DMS53 treated with DMSO at 0.1 percent for 48 hours (cell line): ENCODE results near the gene KLF11.
A peak's percentile ranks its signal among the peaks of the same experiment; 100 is the strongest.
"Not testable (repeated sequence)": the region's sequence is repeated elsewhere in the genome, so short reads cannot be mapped to it uniquely, and the experiment has no call there.

Experiments
- DNase-seq: peaks from one replicate; lab custom pipeline; 2025; ENCODE audit not compliant: unreplicated experiment; lab: John Stamatoyannopoulos, UW

KLF11 gene

DNA sequence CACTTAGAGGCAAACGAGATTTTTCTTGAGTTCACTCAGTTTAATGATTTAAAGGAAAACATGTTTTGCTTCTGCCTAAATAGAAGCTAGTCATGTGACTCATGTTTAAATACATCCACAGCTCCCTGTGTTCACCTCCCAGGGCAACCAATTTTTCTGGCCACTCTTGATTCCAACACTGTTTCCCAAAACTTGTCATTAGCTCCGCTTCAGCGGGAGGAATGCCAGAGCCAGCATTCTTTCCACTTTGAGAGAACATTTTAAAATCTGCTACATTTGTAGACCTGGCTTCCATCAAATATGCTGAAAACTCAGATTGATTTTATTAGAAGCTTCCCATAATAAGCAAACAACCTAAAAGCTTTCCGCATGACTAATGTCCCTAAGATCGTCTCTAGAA is 39.7 kb downstream of the KLF11 start:
- DNase-seq: no peak

GRCh38 chr2:10083692-10084211 is 40.4 kb downstream of the KLF11 start:
- DNase-seq: peak; percentile 2

GRCh38 chr2:10084223-10084865 is 41.0 kb downstream of the KLF11 start:
- no peak for DNase-seq

DNA sequence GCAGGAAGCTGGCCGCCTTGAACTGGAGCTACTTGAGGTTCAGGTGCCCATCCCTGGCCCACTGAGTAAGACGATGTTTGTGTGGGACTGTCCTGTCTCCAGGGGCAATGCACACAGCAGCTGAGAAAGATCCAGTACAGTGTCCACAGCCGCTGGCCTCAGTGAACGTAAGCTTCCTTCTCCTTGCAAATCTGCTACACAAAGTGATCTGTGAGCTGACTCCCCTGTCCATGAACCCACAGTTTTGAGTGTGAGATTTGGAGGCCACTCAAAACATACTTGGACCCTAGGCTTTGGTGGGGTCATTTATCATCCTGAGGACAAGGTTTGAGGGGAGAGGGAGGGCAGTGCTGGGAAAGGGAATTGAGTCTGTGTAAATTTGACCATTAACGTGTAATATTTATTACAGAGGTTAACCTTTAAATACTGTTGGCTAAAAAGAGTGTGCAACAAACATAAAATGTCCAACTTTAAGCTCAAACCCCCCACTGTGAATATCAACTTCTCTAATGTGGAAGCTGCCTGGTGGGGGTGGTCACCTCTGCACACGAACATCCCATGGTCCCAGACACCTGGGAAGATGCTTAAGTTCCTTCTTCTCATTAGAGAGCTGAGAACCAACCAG is 41.8 kb downstream of the KLF11 start:
- DNase-seq: no peak

DNA sequence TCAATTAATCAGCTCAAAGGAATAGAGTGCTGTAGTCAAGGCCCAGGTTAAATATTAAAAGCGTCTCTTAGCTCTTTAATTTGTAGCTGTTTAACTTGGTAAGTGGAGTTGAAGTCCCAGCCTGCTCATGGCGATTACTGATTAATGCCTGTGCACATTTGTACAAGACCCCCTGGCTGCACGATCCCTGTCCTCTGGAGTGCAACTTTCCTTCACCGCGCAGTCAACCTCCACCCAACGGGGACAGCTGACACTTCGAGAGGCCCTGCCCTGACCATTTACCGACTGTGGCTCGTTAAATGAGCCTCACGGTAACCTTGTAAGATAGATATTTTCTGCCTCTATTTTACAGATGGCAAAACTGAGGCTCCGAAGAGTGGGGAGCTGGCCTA is 42.3 kb downstream of the KLF11 start:
- DNase-seq: no peak

DNA sequence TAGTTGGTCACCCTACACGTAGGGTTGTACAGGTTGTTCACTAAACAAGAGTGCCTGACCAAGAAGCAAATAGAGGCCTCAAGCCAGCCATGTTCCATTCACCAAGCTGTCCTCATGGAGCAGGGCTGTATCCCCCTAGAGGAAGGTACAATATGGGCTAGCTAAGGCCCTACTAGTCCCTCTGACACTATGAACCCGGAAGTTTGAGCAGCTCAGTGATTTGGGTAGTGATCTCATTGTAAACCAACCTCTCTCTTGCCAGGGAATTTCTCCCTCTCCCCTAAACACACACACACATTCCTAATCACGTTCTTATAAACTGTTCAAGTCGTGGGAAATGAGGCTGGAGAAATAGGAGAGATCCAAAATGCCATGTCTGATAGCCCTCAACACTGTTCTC is 43.6 kb downstream of the KLF11 start:
- no peak for DNase-seq

DNA sequence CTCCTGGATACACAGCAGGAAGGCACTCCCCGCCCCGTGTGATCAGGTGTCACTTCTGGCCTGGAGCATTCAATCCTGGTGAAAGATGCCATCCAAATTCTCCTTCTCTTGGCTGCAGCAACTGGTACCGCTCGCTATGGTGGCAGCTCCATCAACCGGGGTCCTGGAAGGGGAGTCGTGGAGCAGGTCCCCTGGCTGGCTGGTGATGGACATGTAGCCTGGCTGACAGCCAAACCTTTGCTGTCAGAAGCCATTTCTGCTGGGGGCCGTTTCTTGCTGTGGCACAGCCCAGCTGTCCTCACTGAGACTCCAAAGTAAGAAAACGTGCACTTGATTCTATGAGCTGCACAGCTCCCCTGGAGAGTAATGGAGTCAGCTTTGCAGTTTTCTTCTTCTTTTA is 44.0 kb downstream of the KLF11 start:
- DNase-seq: no peak

GRCh38 chr2:10089565-10090190 is 46.3 kb downstream of the KLF11 start:
- DNase-seq: no peak

GRCh38 chr2:10091182-10091888 is 48.0 kb downstream of the KLF11 start:
- DNase-seq: no peak

- not testable (repeated sequence) for DNase-seq
These were observed 48.5 kb downstream of the KLF11 start for GRCh38 chr2:10091889-10092244.

DNA sequence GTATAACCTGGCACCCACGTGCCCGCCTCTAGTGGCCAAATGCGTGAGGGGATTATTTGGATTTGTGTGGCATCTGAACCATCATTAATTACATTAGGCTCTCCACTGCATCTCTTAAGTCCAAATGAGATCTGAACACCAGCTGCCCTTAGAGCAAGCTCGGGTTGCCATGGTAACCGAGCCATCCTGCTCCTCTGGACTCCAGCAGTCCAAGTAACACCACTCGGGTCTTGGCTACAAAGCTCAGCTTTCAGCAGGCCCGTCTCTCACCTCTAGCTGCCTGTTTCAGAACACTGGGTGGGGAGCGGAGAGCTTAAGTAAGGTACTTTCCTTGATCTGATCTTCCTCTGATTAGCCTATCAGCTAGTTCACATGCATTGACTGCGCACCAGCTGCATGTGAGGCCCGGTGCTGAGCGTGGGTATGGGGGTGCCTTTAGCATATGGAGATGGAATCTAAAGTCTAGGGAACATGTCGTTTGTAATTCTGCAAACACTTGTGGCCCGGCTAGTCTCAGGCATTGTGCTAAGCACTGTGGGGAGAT is 51.0 kb downstream of the KLF11 start:
- no peak for DNase-seq

DNA sequence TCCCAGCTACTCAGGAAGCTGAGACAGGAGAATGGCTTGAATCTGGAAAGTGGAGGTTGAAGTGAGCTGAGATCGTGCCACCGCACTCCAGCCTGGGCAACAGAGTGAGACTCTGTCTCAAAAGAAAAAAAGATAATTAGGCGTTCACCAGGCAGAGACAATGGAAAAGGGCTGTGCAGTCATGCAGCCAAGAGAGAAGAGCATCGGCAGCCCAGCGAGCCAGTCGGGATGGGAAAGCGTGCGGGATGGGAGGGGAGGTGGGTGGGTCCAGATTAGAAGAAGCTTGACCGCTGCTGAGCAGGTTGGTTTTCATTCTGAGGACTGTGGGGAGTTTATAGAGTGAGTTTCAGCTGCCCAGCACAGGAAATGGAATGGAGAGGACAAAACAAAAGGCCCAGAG is 51.8 kb downstream of the KLF11 start:
- no peak for DNase-seq

DNA sequence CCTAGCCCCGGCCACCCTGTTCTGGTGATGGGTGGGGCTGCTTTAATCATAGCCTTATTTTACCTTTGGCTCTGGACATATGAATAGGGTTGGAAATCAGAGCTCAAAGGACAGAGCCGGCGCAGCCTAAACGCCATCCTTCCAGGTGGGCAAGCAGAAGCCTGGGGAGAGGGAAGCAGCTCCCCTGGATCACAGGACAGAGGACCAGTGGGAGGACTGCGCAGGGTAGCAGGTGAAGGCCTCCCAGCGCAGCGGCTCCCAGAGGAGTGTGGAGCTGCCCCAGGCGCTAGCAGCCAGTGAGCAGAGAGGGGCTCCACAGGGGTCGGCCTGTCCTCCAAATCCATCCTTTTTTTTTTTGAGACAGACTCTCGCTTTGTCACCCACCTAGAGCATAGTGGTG is 53.3 kb downstream of the KLF11 start:
- DNase-seq: no peak

- DNase-seq: peak; percentile 39
These were observed 54.2 kb downstream of the KLF11 start for GRCh38 chr2:10097352-10098148.

- no peak for DNase-seq
These were observed 58.1 kb downstream of the KLF11 start for GRCh38 chr2:10101491-10101890.

DNA sequence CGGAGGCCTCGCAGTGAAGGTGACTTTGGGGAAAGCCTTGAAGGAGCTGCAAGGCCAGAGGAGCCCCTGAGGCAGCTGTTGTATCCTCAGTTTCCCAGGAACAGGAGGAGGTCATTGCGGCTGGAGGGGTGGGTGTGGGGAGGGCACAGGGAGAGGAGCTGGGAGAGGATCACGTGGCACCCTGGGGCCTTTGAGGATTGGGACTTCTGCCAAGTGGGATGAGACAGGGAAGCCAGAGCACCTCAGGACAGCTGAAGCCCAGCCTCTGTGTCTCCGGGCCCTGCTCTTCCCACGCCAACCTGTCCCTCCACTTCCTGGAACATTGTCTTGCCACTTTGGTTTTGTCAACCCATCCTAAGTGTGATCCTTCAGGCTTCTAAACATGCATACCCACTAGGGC is 59.8 kb downstream of the KLF11 start:
- no peak for DNase-seq
